GM10248 (cell line): ENCODE data around the gene CD48.

Source experiments
- CTCF ChIA-PET: fragments of 300-600 bp; sonication (Branson Sonifier 250); formaldehyde crosslinking; extraction: SDS; loops from one replicate; lab custom pipeline; 2021; ENCODE audit warnings: antibody characterized with exemption; lab: Yijun Ruan, JAX
- POLR2A ChIA-PET: fragments of 350-650 bp; sonication (Branson Sonifier 250); formaldehyde crosslinking; extraction: SDS; loops from one replicate; lab custom pipeline; 2020; ENCODE audit warnings: antibody characterized with exemption; lab: Yijun Ruan, JAX
- DNase-seq: peaks from one replicate; pipeline ENCODE4 v3.0.0; 2012; ENCODE audit errors: extremely low spot score
- CTCF ChIP-seq: IDR thresholded peaks from 2 replicates; pipeline ENCODE4 v1.5.1; 2012; ENCODE audit warnings: mild to moderate bottlenecking, low read depth; ENCODE audit errors: extremely low read depth, missing control alignments, control extremely low read depth

CD48 gene

DNA sequence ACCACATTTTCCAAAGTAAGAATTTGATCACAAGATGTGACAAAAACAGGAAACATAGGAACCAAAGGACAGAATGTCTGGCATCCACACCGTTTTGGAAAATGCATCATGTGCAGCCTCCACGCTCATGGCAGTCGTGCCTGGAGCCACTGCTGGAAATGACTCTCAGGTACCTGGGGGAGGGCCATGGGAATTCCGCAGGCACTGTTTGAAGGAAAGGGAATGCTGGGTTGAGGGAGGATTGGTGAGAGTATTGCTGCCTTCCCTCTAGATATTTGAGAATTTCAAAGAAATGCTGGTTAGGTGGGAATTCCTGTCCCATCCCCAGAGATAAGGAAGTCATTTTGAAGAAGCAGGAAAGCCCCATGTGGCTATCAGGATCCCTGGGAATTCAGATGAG, 75.5 kb downstream of the CD48 start:
- POLR2A ChIA-PET, result interaction anchor here (0.6 to 1.0 kb wide), 5 partner anchors 10 to 293 kb away, joined by 3 to 6 read pairs (median 4); partner anchors contain the start of gene NCSTN
- TF ChIP-seq CTCF, result no peak
- no peak for DNase-seq
- CTCF ChIA-PET, result no interaction called here

DNA sequence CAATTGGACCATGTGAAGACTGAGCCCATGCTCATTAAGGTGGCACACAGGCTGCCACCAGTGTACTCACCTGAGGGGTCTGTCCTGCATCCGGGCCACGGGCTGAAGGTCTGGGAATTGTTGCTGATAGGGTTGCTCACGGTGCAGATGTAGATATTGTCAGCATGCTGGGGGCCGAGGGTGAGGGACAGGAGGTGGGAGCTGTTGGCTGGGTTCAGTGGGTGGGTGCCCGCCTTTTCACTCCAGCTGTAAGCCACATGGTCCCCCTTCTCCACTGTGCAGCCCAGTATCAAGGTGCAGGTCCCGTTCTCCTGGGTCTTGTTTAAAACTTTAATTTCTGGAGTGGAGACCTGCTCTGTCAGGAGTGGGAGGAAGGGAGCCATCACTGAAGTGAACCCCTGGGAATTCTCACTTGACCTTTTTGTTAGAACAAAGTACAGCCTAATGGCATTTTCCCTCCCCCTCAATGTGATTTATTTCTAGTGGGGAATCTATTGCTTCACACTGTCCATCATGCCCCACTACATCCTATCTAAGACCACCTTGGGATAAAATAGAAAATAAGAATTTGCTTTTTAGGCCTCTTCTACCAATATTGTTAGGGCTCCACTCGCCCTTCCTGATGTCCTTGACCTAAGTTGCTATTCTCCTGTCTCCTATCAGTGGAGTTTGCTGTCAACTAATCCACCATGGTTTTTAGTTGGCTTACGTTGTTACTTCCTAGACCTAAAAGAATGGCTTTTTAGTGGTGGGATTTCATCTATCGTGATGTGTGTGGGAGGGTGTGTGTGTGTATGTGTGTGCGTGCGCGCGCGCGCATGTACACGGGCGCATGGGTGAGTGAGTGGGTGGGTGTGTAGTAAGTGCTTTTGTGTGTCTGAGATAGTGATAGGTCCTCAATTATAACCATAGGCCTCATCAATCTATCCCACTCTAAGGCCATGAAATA, 76.8 kb downstream of the CD48 start:
- no peak for DNase-seq
- TF ChIP-seq CTCF, result no peak

DNA sequence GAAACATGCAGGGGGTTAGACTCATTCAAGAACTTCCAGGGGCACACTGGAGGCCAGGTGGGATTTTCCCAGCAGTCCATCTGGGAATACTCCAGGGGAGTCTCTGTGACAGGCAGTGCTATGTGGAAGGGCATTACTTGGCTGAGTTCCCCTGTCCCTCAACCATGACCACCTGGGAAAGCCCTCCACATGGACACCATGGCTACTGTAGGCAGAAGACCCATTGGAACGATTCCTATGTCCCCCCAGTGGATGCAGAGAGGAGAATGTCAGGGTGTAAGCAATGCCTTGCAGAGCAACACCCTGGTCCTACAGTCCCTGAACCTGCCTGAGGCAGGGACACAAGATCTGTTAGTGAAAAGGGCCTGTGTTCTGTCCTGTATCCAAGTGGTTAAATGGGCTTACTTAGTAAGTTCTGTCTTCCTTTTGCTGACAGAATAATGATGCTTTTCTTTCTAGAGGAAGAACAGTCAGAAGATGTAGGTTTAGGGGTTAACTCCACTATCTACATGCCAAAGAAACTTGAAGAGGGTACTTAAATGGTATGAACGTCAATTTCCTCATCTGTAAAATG, 78.2 kb downstream of the CD48 start:
- no peak for DNase-seq
- ChIA-PET POLR2A (no interaction called here), CTCF (interaction anchor here (1.5 to 2.0 kb wide), 2 partner anchors 39 to 42 kb away, joined by 4 to 5 read pairs; no protein-coding TSS in a partner anchor)
- no peak for TF ChIP-seq CTCF

More for the DNA sequence above, 76.8 kb downstream of the CD48 start:
- CTCF ChIA-PET, result no interaction called here
- POLR2A ChIA-PET, result interaction anchor here (0.6 to 1.0 kb wide), 3 partner anchors 10 to 28 kb away, joined by 3 to 6 read pairs (median 5); no protein-coding TSS in a partner anchor

DNA sequence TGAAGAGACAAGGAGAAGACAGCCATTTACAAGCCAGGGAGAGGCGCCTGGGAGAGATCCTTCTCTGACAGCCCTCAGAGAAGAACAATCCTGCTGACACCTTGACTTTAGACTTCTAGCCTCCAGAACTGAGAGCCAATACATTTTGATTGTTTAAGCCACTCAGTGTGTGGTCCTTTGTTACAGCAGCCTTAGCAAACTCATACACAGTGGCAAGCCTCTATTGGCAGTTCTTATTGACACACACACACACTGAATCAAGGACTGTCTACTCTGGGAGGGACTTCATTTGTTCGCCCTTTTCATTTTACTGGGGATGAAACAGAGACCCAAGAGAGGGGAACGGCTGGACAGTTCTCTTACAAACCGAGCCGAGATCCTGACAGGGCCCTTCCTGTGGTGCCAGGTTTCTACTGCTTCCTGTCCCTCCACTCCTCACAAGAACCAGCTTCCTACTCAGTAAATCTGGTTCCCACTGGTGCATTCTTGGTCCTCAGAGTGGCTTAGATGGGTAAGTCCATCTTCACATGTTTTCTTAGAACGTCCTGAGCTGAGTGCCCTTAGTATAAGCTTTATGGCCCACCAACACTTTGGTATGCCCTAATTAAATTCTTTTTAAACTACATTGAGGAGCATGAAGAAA, 79.5 kb downstream of the CD48 start:
- DNase-seq, result no peak
- POLR2A ChIA-PET, result no interaction called here
- no peak for TF ChIP-seq CTCF
- CTCF ChIA-PET, result interaction anchor here (1.4 to 2.0 kb wide), 4 partner anchors 8 to 49 kb away, joined by 3 to 8 read pairs (median 4); no protein-coding TSS in a partner anchor

DNA sequence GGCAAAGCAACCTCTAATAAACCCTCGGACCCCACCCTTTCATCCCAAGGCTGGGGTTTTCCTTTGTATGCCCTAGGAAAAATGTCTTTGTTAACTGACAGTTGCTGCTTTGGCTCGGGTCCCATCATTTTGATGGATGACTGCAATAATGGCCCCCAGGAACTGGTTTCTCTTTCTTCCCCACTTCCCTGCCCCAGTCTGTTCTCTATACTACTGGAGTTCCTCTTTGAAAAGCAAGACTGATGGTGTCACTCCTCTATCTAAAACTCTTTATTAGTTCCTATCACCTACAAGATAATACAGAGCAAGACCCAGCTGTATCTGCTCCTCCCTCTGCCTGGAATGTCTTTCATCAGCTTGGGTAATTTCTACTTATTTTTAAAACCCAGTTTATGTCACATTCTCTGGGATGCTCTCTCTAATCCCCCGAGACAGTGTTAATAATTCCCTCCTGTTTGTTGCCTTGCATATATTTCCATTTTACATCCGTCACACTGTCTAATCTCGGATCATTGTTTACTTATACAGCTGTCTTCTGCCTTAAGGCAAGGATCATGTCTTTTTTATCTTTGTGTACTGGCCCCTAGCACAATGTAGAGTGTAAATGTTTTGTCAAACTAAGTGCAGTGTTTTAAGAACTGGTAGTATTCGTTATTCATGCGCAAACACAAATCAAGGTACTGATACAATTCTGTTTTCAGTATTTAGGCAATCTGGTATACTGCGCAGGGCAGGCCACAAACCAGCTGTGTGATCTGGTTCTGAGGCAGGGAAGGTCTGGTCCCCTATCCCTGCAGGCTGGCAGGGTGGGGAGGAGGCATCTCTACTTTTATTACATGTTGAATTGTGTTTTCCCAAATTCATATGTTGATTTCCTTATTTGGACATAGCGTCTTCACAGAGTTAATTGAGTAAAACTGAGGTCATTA, 80.8 kb downstream of the CD48 start:
- CTCF ChIA-PET, result interaction anchor here (1.1 to 3.8 kb wide), 5 partner anchors 9 to 45 kb away, joined by 3 to 22 read pairs (median 5); partner anchors contain the start of gene SLAMF1
- POLR2A ChIA-PET, result interaction anchor here (1.0 kb wide), 1 partner anchor 10 kb away, joined by 7 read pairs; no protein-coding TSS in a partner anchor
- no peak for DNase-seq
- no peak for TF ChIP-seq CTCF
